GM18507 (cell line): Measurements from ENCODE around the gene CLEC18B.
"Not testable (repeated sequence)": the region's sequence is repeated elsewhere in the genome, so short reads cannot be mapped to it uniquely, and the experiment has no call there.

Experiments used
- DNase-seq: peaks from one replicate; pipeline ENCODE4 v3.0.0; 2011; ENCODE audit warnings: low read depth; ENCODE audit not compliant: insufficient read length; ENCODE audit errors: extremely low spot score
- FAIRE-seq: peaks from 2 replicates; lab custom pipeline; 2011; peaks lifted over from hg19 to GRCh38; lab: Jason Lieb, UNC

Gene CLEC18B

GRCh38 chr16:74410057-74410957 is 11.0 kb downstream of the CLEC18B start:
- DNase-seq, FAIRE-seq: not testable (repeated sequence)

GRCh38 chr16:74409185-74409981 is 11.9 kb downstream of the CLEC18B start:
- not testable (repeated sequence) for FAIRE-seq, DNase-seq

- not testable (repeated sequence) for FAIRE-seq, DNase-seq
Measured at GRCh38 chr16:74407362-74407705, 13.9 kb downstream of the CLEC18B start.

GRCh38 chr16:74406600-74407361 is 14.5 kb downstream of the CLEC18B start:
- FAIRE-seq, DNase-seq: not testable (repeated sequence)

- DNase-seq, FAIRE-seq: not testable (repeated sequence)
Measured at GRCh38 chr16:74404148-74404933, 16.9 kb downstream of the CLEC18B start.

- FAIRE-seq, DNase-seq: not testable (repeated sequence)
Measured at GRCh38 chr16:74400238-74400637, 21.0 kb downstream of the CLEC18B start.

GRCh38 chr16:74398212-74398895 is 22.9 kb downstream of the CLEC18B start:
- not testable (repeated sequence) for FAIRE-seq, DNase-seq

GRCh38 chr16:74396521-74397017 is 24.7 kb downstream of the CLEC18B start:
- DNase-seq, FAIRE-seq: not testable (repeated sequence)

GRCh38 chr16:74394604-74395003 is 26.7 kb downstream of the CLEC18B start:
- not testable (repeated sequence) for FAIRE-seq

GRCh38 chr16:74394131-74394530 is 27.1 kb downstream of the CLEC18B start:
- not testable (repeated sequence) for DNase-seq, FAIRE-seq

More at GRCh38 chr16:74394604-74395003, 26.7 kb downstream of the CLEC18B start:
- not testable (repeated sequence) for DNase-seq

GRCh38 chr16:74391454-74392050 is 29.7 kb downstream of the CLEC18B start:
- not testable (repeated sequence) for FAIRE-seq, DNase-seq

GRCh38 chr16:74382339-74383034 is 38.8 kb downstream of the CLEC18B start:
- not testable (repeated sequence) for FAIRE-seq, DNase-seq

- not testable (repeated sequence) for DNase-seq, FAIRE-seq
Measured at GRCh38 chr16:74373847-74374184, 47.5 kb downstream of the CLEC18B start.

- FAIRE-seq (no peak), DNase-seq (no peak)
Measured at GRCh38 chr16:74372953-74373846, 48.1 kb downstream of the CLEC18B start.

- FAIRE-seq (no peak), DNase-seq (no peak)
Measured at GRCh38 chr16:74372369-74372768, 48.9 kb downstream of the CLEC18B start.
